IPS-15b (cell line): Measurements from ENCODE around the gene FMN2.

Experiments used
- H3K27me3 ChIP-seq: one replicate; pipeline ENCODE4 v1.6.1; 2013; ENCODE audit warnings: low read length; ENCODE audit not compliant: control insufficient read depth, insufficient read depth
- H3K36me3 ChIP-seq: one replicate; pipeline ENCODE4 v1.6.1; 2013; ENCODE audit warnings: low read length; ENCODE audit not compliant: control insufficient read depth, insufficient read depth
- H3K4me1 ChIP-seq: one replicate; pipeline ENCODE4 v1.6.1; 2013; ENCODE audit warnings: mild to moderate bottlenecking, low read length; ENCODE audit not compliant: control insufficient read depth, insufficient read depth
- H3K4me3 ChIP-seq: one replicate; pipeline ENCODE4 v1.5.1; 2013; ENCODE audit warnings: low read depth, low read length
- H3K9ac ChIP-seq: one replicate; pipeline ENCODE4 v1.6.1; 2013; ENCODE audit warnings: low read depth, mild to moderate bottlenecking, low read length
- H3K9me3 ChIP-seq: one replicate; pipeline ENCODE4 v1.6.1; 2013; ENCODE audit warnings: mild to moderate bottlenecking, low read length; ENCODE audit not compliant: control insufficient read depth, insufficient read depth

FMN2 gene

GRCh38 chr1:240116831-240117769 lies 25.4 kb downstream of the FMN2 start:
- H3K4me1 ChIP-seq, result no peaks in the 10 kb centered on the region
- H3K9me3 ChIP-seq, result no peaks in the 10 kb centered on the region
- no peaks in the 10 kb centered on the region for H3K27me3 ChIP-seq
- no peaks in the 10 kb centered on the region for H3K36me3 ChIP-seq
- H3K9ac ChIP-seq, result no peak overlapping the region
- no peak overlapping the region for H3K4me3 ChIP-seq

GRCh38 chr1:240117930-240118329 lies 26.2 kb downstream of the FMN2 start:
- H3K9ac ChIP-seq, result no peak overlapping the region
- no peak overlapping the region for H3K4me3 ChIP-seq
- no peaks in the 10 kb centered on the region for H3K27me3 ChIP-seq
- H3K36me3 ChIP-seq, result no peaks in the 10 kb centered on the region
- H3K4me1 ChIP-seq, result no peaks in the 10 kb centered on the region
- H3K9me3 ChIP-seq, result no peaks in the 10 kb centered on the region

DNA sequence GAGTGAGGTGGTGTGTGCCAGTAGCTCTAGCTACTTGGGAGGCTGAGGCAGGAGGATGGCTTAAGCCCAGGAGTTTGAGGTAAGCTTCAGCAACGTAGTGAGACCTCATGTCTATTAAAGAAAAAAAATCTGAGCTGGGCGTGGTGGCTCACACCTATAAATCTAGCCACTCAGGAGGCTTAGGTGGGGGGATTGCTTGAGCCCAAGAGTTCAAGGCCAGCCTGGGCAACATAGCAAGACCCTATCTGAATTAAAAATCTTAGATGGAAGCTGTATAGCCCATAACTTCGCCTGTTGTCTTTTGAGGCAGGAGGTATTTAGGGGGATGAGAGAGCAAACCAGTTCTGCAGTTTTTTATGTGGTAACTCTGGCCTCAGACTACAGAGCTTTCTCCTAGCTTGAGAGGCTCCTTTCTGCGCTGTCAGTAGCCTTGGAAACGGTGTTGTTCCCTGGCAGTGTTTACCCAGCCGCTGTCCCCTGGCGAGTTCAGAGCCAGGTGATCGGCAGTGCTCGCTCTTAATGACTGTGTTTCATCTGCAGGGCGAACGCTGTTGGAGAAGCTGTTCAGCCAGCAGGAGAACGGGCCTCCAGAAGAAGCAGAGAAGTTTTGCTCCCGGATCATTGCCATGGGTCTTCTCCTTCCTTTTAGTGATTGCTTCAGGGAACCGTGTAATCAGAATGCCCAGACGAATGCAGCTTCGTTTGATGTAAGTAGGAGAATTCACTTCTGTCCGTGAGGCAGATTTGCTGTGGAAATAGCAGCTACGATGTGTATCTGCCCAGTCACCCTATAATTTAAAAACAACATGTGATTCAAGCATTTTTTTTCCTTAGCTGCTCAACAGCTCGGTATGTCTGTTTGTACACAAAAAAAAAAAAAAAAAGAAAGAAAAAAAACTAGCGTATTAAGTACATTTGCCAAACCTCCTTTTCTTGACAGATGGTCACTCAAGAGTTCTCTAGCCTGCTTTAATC lies 31.2 kb downstream of the FMN2 start:
- Histone ChIP-seq H3K4me1 (no peaks in the 10 kb centered on the region), H3K4me3 (no peak overlapping the region), H3K36me3 (no peaks in the 10 kb centered on the region), H3K9ac (no peak overlapping the region), H3K27me3 (no peaks in the 10 kb centered on the region), H3K9me3 (no peaks in the 10 kb centered on the region)

DNA sequence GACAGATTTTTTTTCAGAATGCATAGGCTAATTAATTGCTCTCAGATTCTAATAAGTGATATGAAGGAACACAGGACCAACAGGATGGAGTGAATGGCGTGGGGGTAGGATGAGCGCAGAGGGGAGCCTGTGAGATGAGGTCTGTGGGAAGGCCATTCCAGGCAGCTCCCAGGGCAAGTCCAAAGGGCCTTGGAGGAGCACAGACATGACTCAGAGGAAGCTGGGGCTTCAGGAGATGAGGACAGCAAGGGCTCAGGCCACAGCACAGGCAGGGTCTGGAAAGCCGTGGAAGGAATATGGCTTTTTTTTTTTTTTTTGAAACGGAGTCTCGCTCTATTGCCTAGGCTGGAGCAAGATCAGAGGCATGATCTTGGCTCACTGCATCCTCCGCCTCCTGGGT lies 35.1 kb downstream of the FMN2 start:
- Histone ChIP-seq H3K4me1 (no peaks in the 10 kb centered on the region), H3K9ac (no peak overlapping the region), H3K4me3 (no peak overlapping the region), H3K27me3 (no peaks in the 10 kb centered on the region), H3K9me3 (no peaks in the 10 kb centered on the region), H3K36me3 (no peaks in the 10 kb centered on the region)

- no peaks in the 10 kb centered on the region for H3K4me1 ChIP-seq
- H3K9me3 ChIP-seq, result no peaks in the 10 kb centered on the region
- H3K4me3 ChIP-seq, result no peak overlapping the region
- no peak overlapping the region for H3K9ac ChIP-seq
- no peaks in the 10 kb centered on the region for H3K27me3 ChIP-seq
- H3K36me3 ChIP-seq, result no peaks in the 10 kb centered on the region
Observed at GRCh38 chr1:240128366-240128765, 36.7 kb downstream of the FMN2 start.

GRCh38 chr1:240134113-240134512 lies 42.4 kb downstream of the FMN2 start:
- no peak overlapping the region for H3K4me3 ChIP-seq
- H3K4me1 ChIP-seq, result peaks cover 2% of the 10 kb centered on the region
- no peaks in the 10 kb centered on the region for H3K9me3 ChIP-seq
- H3K27me3 ChIP-seq, result no peaks in the 10 kb centered on the region
- no peaks in the 10 kb centered on the region for H3K36me3 ChIP-seq
- no peak overlapping the region for H3K9ac ChIP-seq

DNA sequence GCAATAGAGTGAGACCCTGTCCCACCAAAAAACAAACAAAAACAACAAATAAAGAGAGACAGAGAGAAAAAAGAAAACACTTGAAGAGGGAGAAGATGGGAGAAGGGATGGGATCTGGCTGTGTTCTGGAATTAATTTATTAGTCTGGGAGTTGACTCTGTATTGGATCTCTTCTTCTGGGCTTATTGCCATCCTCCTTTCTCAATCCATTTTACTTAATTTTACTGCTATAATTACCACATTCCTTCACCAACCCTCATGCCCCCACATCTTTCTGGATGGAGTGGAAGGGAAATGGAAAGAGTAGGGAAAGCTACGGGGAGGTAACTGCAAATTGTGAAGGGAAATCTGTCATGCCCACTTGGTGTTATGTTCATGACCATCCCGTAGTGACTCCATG lies 42.9 kb downstream of the FMN2 start:
- Histone ChIP-seq H3K4me1 (peaks cover 2% of the 10 kb centered on the region), H3K27me3 (no peaks in the 10 kb centered on the region), H3K36me3 (no peaks in the 10 kb centered on the region), H3K9ac (no peak overlapping the region), H3K9me3 (no peaks in the 10 kb centered on the region), H3K4me3 (no peak overlapping the region)

DNA sequence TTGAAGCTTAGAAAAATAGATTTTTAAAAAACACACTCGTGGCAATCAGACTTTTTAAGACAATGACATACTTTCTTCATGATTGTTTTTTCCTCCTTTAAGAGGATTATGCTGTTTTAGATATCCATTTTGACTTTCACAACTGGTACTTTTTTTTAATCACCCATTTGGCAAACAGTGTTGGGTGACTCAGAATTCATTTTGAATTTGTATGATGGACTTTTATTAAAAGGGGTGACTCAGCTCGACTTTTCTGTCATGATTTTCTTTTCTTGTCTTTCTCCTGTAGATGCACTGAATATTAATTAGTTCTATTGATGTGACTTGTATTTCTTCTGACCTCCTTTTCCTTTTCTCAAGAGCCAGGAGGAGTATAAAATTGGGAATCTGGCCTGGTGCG lies 44.7 kb downstream of the FMN2 start:
- Histone ChIP-seq H3K4me3 (no peak overlapping the region), H3K9me3 (no peaks in the 10 kb centered on the region), H3K36me3 (no peaks in the 10 kb centered on the region), H3K27me3 (no peaks in the 10 kb centered on the region), H3K9ac (no peak overlapping the region), H3K4me1 (peaks cover 2% of the 10 kb centered on the region)

- Histone ChIP-seq H3K4me3 (no peak overlapping the region), H3K9ac (no peak overlapping the region), H3K9me3 (no peaks in the 10 kb centered on the region), H3K36me3 (no peaks in the 10 kb centered on the region), H3K27me3 (no peaks in the 10 kb centered on the region), H3K4me1 (peaks cover 2% of the 10 kb centered on the region)
Observed at GRCh38 chr1:240138867-240139266, 47.2 kb downstream of the FMN2 start.

GRCh38 chr1:240139511-240139910 lies 47.8 kb downstream of the FMN2 start:
- no peaks in the 10 kb centered on the region for H3K36me3 ChIP-seq
- no peak overlapping the region for H3K9ac ChIP-seq
- H3K4me1 ChIP-seq, result peaks cover 2% of the 10 kb centered on the region
- H3K4me3 ChIP-seq, result no peak overlapping the region
- H3K27me3 ChIP-seq, result no peaks in the 10 kb centered on the region
- H3K9me3 ChIP-seq, result no peaks in the 10 kb centered on the region

DNA sequence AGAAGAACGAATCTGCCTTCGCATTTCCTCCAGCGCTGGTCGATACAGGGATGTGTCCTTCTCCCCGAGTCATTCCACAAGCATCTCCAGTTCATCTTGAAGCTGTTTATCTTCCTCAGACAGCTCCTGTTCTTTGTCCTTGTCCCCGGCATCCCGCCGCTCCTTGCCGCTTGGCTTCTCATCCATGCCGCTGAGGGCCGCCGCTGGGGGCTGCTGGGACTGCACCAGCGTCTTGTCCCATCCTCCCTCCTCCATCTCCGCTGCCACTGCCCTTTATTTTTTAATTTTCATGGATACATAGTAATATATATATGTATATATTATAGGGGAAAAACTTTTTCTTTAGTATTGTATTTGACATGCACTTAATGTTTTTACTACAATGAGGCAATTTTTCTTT lies 53.4 kb downstream of the FMN2 start:
- H3K4me1 ChIP-seq, result no peaks in the 10 kb centered on the region
- H3K9me3 ChIP-seq, result no peaks in the 10 kb centered on the region
- H3K9ac ChIP-seq, result no peak overlapping the region
- no peak overlapping the region for H3K4me3 ChIP-seq
- H3K27me3 ChIP-seq, result no peaks in the 10 kb centered on the region
- H3K36me3 ChIP-seq, result no peaks in the 10 kb centered on the region
